Coronary artery (tissue), 2 donors: Measurements from ENCODE around the gene SLC44A3.

Experiments
- DNase-seq: peaks from one replicate; pipeline ENCODE4 v3.0.0-alpha.2; 2017; ENCODE audit warnings: low spot score
- H3K27ac ChIP-seq, 2 donors: fragments of 200-600 bp; sonication (generic); one replicate each; pipeline ENCODE4 v1.5.1; 2016 to 2019
- H3K4me3 ChIP-seq: fragments of 200-600 bp; sonication (generic); 2 replicates; pipeline ENCODE4 v1.5.1; 2016; ENCODE audit warnings: mild to moderate bottlenecking, moderate library complexity
- CTCF ChIP-seq: fragments of 200-600 bp; sonication (generic); IDR thresholded peaks from one replicate; pipeline ENCODE4 v1.5.1; 2019; ENCODE audit warnings: antibody characterized with exemption

The SLC44A3 gene, protein sequence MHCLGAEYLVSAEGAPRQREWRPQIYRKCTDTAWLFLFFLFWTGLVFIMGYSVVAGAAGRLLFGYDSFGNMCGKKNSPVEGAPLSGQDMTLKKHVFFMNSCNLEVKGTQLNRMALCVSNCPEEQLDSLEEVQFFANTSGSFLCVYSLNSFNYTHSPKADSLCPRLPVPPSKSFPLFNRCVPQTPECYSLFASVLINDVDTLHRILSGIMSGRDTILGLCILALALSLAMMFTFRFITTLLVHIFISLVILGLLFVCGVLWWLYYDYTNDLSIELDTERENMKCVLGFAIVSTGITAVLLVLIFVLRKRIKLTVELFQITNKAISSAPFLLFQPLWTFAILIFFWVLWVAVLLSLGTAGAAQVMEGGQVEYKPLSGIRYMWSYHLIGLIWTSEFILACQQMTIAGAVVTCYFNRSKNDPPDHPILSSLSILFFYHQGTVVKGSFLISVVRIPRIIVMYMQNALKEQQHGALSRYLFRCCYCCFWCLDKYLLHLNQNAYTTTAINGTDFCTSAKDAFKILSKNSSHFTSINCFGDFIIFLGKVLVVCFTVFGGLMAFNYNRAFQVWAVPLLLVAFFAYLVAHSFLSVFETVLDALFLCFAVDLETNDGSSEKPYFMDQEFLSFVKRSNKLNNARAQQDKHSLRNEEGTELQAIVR

GRCh38 chr1:94819945-94820746 is at the start of gene SLC44A3:
Gene SLC44A3 (plus strand): TSS chr1:94820357. CDS start chr1:94820452, 95 bp downstream.
- peak within 1 kb of the TSS; percentile 91 for H3K4me3 ChIP-seq
- peak; percentile 34 for TF ChIP-seq CTCF
- no peak for DNase-seq
- peak within 1 kb of the TSS; percentile 26 to 46 for H3K27ac ChIP-seq

DNA sequence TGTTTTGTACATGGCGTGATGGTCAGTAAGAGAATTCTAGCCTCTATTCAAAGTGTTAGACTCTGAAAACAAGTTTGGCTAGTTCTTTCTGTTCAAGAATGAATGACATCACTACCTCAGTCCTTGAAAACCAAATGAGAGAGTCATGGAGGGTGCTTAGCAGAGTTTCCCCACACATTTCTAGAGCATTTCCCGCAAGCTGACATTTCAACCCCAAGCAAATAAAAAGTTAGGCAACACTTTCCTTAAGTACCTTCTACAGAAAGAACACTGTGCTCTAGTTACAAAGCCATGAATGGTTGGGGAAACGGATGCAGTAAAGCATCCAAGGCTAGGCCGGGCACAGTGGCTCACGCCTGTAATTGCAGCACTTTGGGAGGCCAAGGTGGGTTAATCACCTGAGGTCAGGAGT is 47.9 kb upstream of the SLC44A3 start:
- no peak for TF ChIP-seq CTCF
- Histone ChIP-seq H3K27ac (no peak overlapping the region), H3K4me3 (no peak overlapping the region)
- DNase-seq, result no peak

DNA sequence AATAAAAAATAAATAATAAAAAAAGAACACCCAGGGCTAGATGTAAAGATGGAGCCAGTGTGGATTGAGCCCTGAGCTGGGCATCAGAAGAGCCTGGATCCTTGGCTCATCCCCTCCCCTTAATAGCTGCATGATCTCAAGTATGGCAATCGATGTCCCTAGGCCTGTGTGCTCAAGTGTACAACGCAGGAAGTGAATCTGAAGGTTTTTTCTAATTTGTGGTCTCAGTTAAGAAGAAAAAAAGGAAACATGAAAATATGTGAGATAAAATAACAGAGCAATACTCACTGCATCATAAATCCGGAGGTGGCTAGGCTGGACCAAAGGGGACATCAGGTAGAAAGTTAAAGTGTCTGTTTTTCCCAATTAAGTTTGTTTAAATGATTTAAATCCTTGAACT is 47.3 kb upstream of the SLC44A3 start:
- DNase-seq, result no peak
- no peak overlapping the region for H3K4me3 ChIP-seq
- no peak overlapping the region for H3K27ac ChIP-seq
- no peak for TF ChIP-seq CTCF

GRCh38 chr1:94773296-94773809 is 46.8 kb upstream of the SLC44A3 start:
- Histone ChIP-seq H3K27ac (no peak overlapping the region), H3K4me3 (no peak overlapping the region)
- TF ChIP-seq CTCF, result no peak
- DNase-seq, result no peak

- TF ChIP-seq CTCF, result no peak
- DNase-seq, result no peak
- H3K4me3 ChIP-seq, result no peak overlapping the region
- no peak overlapping the region for H3K27ac ChIP-seq
Measured at GRCh38 chr1:94773931-94774422, 46.2 kb upstream of the SLC44A3 start.

GRCh38 chr1:94776474-94776873 is 43.7 kb upstream of the SLC44A3 start:
- H3K27ac ChIP-seq, result no peak overlapping the region
- TF ChIP-seq CTCF, result no peak
- no peak overlapping the region for H3K4me3 ChIP-seq
- DNase-seq, result no peak
